BE2C (cell line): ENCODE measurements around the gene JPH3.

Source experiments
- DNase-seq: peaks from one replicate; pipeline ENCODE4 v3.0.0-alpha.2; 2020
- H3K27me3 ChIP-seq: fragments of 250-450 bp; sonication (Bioruptor Pico); 2 replicates; pipeline ENCODE4 v1.5.1; 2020; ENCODE audit warnings: mild to moderate bottlenecking
- H3K36me3 ChIP-seq: fragments of 250-450 bp; sonication (Bioruptor Pico); 2 replicates; pipeline ENCODE4 v1.5.1; 2020; ENCODE audit warnings: mild to moderate bottlenecking
- H3K4me1 ChIP-seq: fragments of 250-450 bp; sonication (Bioruptor Pico); 2 replicates; pipeline ENCODE4 v1.5.1; 2020
- H3K4me3 ChIP-seq: 2 replicates; pipeline ENCODE4 v1.5.1; 2011; ENCODE audit warnings: low read depth, low read length
- H3K9me3 ChIP-seq: fragments of 250-450 bp; sonication (Bioruptor Pico); 2 replicates; pipeline ENCODE4 v1.5.1; 2020
- TF ChIP-seq, protein P1 (sequence below): IDR thresholded peaks from 2 replicates; pipeline ENCODE4 v1.5.1; 2012; ENCODE audit warnings: mild to moderate bottlenecking, low read depth, low read length

Gene JPH3

GRCh38 chr16:87688876-87689815 is 86.8 kb downstream of the JPH3 start:
- Histone ChIP-seq H3K4me3 (no peak overlapping the region), H3K4me1 (no peaks in the 10 kb centered on the region), H3K36me3 (no peaks in the 10 kb centered on the region), H3K27me3 (no peaks in the 10 kb centered on the region), H3K9me3 (no peaks in the 10 kb centered on the region)
- DNase-seq: no peak
- TF ChIP-seq, protein P1, sequence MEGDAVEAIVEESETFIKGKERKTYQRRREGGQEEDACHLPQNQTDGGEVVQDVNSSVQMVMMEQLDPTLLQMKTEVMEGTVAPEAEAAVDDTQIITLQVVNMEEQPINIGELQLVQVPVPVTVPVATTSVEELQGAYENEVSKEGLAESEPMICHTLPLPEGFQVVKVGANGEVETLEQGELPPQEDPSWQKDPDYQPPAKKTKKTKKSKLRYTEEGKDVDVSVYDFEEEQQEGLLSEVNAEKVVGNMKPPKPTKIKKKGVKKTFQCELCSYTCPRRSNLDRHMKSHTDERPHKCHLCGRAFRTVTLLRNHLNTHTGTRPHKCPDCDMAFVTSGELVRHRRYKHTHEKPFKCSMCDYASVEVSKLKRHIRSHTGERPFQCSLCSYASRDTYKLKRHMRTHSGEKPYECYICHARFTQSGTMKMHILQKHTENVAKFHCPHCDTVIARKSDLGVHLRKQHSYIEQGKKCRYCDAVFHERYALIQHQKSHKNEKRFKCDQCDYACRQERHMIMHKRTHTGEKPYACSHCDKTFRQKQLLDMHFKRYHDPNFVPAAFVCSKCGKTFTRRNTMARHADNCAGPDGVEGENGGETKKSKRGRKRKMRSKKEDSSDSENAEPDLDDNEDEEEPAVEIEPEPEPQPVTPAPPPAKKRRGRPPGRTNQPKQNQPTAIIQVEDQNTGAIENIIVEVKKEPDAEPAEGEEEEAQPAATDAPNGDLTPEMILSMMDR: no peak

DNA sequence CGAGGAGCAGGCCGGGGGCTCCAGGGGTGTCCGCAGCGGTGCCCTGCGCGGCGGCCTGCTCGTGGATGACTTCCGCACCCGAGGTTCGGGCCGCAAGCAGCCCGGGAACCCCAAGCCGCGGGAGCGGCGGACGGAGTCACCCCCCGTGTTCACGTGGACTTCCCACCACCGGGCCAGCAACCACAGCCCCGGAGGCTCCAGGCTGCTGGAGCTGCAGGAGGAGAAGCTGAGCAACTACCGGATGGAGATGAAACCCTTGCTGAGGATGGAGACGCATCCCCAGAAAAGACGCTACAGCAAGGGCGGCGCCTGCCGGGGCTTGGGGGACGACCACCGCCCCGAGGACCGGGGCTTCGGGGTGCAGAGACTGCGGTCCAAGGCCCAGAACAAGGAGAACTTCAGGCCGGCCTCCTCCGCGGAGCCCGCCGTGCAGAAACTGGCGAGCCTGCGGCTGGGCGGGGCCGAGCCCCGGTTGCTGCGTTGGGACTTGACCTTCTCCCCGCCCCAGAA is 87.7 kb downstream of the JPH3 start:
- Histone ChIP-seq H3K9me3 (no peaks in the 10 kb centered on the region), H3K4me1 (no peaks in the 10 kb centered on the region), H3K27me3 (no peaks in the 10 kb centered on the region), H3K36me3 (0 out of 2 replicates have a peak, but pooled peaks cover 3% of the 10 kb centered on the region), H3K4me3 (no peak overlapping the region)
- DNase-seq: no peak
- TF ChIP-seq, protein P1: no peak

DNA sequence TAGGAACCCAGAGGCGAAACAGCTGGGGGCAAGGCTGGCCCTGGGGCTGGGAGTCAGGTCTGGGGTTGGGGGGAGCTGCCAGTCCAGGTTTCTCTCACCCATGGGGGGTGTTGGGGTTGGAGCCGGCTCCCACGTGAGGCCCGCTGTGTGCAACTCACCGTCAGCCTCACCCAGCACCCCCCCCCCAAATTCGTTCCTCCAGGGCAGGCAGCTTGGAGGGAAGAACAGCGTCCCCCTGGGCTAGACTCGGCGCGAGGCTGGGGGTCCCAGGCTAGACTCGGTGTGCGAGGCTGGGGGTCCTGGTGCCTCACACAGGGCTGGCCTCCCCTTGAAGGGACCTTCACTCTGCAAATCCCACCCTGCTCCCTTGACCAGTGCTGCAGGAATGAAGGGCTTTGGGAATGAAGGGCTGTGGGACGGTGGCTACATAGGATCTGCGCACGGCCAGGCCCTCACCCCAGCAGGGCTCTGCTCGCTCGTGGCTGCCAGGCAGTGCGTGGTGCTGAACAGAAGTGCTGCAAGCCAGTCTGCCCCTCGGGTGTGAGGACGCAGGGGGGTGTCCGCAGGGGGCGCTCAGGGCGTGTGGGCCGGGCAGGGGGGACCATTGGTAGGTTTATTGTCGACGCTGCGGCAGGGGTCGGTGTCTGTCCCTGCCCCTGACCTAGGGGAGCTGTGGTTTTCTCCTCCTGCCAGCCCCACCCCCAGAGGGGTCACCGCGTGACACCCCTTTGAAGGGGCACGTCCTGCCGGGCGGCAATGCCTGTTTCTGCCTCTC is 88.8 kb downstream of the JPH3 start:
- DNase-seq: no peak
- TF ChIP-seq, protein P1: no peak
- H3K27me3 ChIP-seq: no peaks in the 10 kb centered on the region
- H3K9me3 ChIP-seq: no peaks in the 10 kb centered on the region
- H3K36me3 ChIP-seq: peaks cover 10% of the 10 kb centered on the region
- no peaks in the 10 kb centered on the region for H3K4me1 ChIP-seq
- no peak overlapping the region for H3K4me3 ChIP-seq

GRCh38 chr16:87691686-87692079 is 89.4 kb downstream of the JPH3 start:
- peaks cover 14% of the 10 kb centered on the region for H3K36me3 ChIP-seq
- H3K9me3 ChIP-seq: no peaks in the 10 kb centered on the region
- H3K27me3 ChIP-seq: no peaks in the 10 kb centered on the region
- H3K4me1 ChIP-seq: no peaks in the 10 kb centered on the region
- no peak for DNase-seq
- TF ChIP-seq, protein P1: no peak
- H3K4me3 ChIP-seq: no peak overlapping the region

GRCh38 chr16:87692176-87692575 is 89.9 kb downstream of the JPH3 start:
- Histone ChIP-seq H3K4me3 (no peak overlapping the region), H3K36me3 (peaks cover 14% of the 10 kb centered on the region)
- TF ChIP-seq, protein P1: no peak

More at GRCh38 chr16:87692176-87692575, 89.9 kb downstream of the JPH3 start:
- Histone ChIP-seq H3K9me3 (no peaks in the 10 kb centered on the region), H3K4me1 (no peaks in the 10 kb centered on the region), H3K27me3 (no peaks in the 10 kb centered on the region)
- DNase-seq: no peak
